NCI-H128 (cell line): ENCODE data around the gene KCP.

Source experiments
- DNase-seq: peaks from one replicate; lab custom pipeline; 2025; ENCODE audit not compliant: unreplicated experiment; lab: John Stamatoyannopoulos, UW

Gene KCP

GRCh38 chr7:128939075-128939860 is 28.8 kb upstream of the KCP start:
- no peak for DNase-seq

DNA sequence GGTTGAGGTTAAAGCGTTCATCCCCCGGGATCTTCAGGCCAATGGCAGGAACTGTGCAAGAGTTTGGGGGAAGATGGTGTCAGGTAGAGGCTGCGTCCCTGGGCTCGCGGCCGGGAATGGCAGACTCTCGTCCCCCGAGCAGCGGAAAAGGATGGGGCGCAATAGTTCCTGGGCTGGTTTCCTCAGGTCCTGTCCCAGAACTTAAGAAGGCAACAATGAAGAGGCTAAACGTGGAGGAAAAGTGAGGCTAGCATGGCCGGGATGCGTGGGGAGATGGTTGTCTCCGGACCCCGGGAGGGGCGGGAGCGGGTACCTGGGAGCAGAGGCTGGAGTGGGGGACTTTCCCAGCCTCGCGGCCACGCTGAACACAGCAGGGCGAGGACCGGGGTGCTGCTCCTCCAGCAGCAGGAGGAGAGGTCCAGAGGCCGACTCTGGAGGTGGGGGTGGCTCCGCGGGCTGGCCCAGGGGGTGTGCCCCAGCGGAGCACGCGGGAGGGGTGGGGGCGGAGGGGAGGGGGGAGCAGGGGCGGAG is 28.1 kb upstream of the KCP start:
- no peak for DNase-seq

- DNase-seq, result no peak
These were observed 27.4 kb upstream of the KCP start, which contains the start of gene IRF5 for GRCh38 chr7:128937647-128938543. TSS of gene IRF5 (plus strand) at chr7:128937927. CDS start at chr7:128942082, 4,155 bp downstream.

GRCh38 chr7:128937271-128937646 is 26.8 kb upstream of the KCP start:
- no peak for DNase-seq

DNA sequence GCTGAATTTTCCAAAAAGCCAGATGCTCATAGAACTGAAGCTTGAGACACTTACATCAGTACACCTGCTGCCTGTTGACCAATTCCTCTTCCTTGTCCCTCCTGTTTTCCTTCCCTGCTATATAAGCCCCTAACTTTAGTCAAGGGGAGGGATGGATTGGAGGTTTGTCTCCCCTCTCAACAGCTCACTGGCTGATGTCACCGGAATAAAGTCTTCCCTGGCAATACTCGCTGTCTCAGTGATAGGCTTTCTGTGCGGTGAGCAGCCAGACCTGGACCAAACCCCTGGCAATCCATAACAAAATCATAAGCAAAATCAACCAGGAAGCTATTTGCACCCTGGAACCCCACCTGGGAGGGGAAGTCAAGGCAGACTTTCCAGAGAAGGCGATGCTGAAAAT is 26.3 kb upstream of the KCP start:
- DNase-seq, result no peak

- no peak for DNase-seq
These were observed 24.8 kb upstream of the KCP start for GRCh38 chr7:128935342-128935730.

DNA sequence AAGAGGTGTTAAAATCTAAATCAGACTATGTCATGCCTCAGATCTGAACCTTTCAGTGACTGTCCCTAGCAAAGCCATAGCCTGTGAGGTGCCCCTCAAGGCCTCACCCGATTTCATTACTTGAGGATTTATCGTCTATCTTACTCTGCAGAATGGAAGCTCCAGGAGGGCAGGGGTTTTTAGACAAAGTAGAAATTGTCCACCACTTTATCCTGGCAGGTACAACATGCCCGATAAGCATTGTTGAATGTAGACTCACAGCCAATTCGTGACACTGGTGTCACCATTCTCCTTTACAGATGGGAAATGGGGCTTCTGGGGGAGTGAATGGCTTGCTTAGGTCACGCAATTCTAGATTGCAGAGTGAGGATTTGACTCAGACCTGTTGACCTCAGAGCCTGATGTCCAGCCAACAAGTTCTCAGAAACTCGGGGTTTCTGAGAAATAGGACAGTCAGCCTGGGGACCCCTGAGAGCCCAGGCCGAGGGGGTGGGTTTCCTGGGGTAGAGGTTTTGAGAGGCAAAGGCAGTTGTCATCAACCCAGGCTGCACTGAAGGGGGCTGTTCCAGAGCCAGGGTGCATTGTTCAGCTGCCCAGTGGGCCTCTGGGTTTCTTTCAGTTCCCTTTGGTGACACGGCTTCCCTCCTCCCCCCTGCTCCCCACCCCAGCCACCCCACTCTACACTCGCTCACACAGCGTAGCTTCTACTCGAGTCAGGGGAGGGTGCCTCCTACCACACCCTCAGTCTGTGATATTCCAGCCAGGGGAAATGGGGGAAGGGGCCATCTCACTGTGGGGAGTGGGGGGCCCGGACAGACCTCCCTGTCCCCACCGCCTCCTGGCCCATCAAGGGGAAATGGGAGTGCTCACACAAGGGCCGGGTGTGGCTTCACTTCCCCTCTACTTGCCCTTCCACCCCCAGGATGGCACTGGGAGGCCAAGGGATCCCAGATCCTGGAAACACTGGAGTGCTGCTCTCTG is 24.1 kb upstream of the KCP start:
- no peak for DNase-seq

- DNase-seq, result no peak
These were observed 22.8 kb upstream of the KCP start for GRCh38 chr7:128933180-128933891.

- DNase-seq, result no peak
These were observed 22.3 kb upstream of the KCP start for GRCh38 chr7:128932862-128933179.

GRCh38 chr7:128931965-128932861 is 21.7 kb upstream of the KCP start:
- DNase-seq, result no peak

DNA sequence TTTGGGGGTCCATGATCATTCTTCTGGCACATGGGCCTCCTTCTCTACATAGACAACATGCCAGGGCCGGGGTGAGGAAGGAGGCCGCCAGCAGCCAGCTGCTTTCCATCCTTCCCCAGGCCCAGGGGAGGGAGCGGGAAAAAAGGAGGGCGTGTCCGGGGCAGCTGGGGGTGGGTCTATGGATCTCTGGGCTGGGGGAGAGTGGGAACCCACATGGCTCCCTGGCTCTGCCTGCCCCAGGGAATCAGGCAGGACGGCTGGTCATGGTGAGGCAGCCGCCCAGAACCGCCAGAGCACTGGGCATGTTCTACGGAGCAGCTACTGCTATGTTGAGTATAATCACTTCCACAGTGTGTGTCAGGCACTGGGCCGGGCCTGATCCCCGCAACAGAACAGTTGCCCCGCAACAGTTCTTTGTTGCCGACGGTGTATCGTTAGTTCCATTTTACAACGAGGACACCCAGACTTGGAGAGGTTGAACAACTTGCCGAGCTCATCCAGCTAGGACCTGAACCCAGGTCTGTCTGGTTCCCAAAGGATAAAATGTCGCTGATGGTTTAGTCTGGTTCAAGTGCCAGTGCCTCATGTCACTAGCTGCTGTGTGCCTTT is 20.8 kb upstream of the KCP start:
- DNase-seq, result no peak

GRCh38 chr7:128928882-128929788 is 18.6 kb upstream of the KCP start:
- DNase-seq, result no peak

DNA sequence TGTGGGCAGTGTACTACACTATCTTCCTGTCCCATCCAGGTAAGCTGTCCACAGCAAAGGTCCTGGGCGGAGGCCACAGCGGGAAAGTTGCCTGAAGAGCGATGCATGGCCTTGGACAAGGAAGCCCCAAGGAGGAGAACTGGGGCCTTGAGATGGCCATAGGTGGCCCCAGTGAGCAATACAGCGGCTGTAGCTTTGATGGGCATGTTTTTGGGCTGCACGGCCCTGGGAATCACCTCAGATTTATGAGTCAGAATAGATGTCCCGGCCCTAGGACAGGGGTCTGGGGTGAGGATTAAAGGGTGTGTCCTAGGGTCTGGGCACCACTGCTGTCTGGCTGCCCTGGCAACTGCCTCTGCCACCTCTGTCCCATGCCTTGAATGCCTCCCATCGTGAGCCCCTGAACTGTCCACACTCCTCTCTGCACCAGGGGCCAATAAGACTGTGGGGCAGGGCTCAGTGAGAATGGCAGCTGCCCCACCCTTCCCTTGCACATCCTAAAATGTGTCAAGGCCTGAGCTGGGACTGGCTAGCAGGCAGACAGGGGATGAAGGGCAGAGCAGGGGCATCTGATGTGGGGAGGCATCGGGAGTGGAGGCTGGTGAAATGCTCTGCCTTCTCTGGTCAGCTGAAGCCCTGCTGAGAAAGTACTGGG is 17.8 kb upstream of the KCP start:
- DNase-seq, result no peak

DNA sequence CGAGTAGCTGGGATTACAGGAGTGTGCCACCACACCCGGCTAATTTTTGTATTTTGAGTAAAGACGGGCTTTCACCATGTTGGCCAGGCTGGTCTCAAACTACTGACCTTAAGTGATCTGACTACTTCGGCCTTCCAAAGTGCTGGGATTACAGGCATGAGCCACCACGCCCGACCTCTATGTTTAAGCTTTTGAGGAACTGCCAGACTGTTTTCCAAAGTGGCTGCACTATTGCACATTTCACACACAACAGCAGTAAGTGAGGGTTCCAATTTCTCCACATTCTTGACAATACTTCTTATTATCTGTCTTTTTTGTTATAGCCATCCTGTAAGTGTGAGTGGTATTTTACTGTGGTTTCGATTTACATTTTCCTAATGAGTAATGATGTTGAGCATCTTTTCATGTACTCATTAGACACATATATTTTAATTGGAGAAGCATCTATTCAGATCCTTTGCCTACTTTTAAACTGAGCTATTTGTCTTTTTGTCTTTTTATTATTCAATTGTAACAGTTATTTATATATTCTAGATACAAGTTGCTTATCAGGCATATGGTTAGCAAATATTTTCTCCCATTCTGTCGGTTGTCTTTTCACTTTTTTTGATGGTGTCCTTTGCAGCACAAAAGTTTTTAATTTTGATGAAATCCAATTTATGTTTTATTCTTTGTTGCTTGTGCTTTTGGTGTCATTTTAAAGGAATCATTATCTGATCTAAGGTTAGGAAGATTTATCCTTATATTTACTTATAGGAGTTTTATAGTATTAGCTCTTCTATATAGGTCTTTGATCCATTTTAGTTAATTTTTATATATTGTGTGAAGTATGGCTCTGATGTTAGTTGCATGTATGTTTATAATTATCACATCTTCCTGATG is 14.4 kb upstream of the KCP start:
- no peak for DNase-seq

DNA sequence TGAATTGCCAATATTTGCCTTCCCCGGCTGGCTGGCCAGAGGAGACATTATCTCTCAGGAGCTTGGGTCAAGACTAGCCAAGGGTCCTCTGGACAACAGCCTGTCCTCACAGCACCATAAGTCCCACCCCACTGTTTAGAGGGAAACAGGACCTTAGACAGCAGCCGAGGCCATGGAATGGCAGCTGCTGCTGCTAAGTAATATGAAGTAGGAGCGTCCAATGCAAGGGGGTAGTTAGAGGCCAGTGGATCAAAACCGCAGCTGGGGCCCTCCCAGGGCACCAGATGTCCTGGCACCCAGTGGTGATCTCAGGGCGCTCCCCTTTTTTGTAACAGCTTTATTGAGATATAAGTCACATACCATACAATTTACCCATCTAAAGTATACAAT is 12.9 kb upstream of the KCP start:
- DNase-seq, result no peak
